SIG-M5 (cell line): ENCODE results near the gene DHRS4.
"Not testable (repeated sequence)": the region's sequence is repeated elsewhere in the genome, so short reads cannot be mapped to it uniquely, and the experiment has no call there.

ENCODE experiments used
- DNase-seq: peaks from one replicate; lab custom pipeline; 2025; lab: John Stamatoyannopoulos, UW

DHRS4 gene

GRCh38 chr14:23941230-23941629 lies 12.3 kb upstream of the DHRS4 start:
- no peak for DNase-seq

GRCh38 chr14:23941669-23942068 lies 11.9 kb upstream of the DHRS4 start:
- no peak for DNase-seq

- no peak for DNase-seq
Measured at GRCh38 chr14:23942587-23942986, 11.0 kb upstream of the DHRS4 start.

GRCh38 chr14:23949069-23949468 lies 4.5 kb upstream of the DHRS4 start:
- DNase-seq, result not testable (repeated sequence)

GRCh38 chr14:23950411-23951135 lies 3.0 kb upstream of the DHRS4 start:
- DNase-seq, result no peak

- not testable (repeated sequence) for DNase-seq
Measured at GRCh38 chr14:23951136-23951466, 2.5 kb upstream of the DHRS4 start.

- no peak for DNase-seq
Measured at GRCh38 chr14:23951590-23952201, 1.9 kb upstream of the DHRS4 start.

GRCh38 chr14:23953116-23953463 lies 480 bp upstream of the DHRS4 start:
- DNase-seq, result not testable (repeated sequence)

- DNase-seq, result not testable (repeated sequence)
Measured at GRCh38 chr14:23954279-23954614, 677 bp downstream of the DHRS4 start.

- DNase-seq, result not testable (repeated sequence)
Measured at GRCh38 chr14:23954965-23955364, 1.4 kb downstream of the DHRS4 start.

- not testable (repeated sequence) for DNase-seq
Measured at GRCh38 chr14:23955811-23956210, 2.2 kb downstream of the DHRS4 start.

- DNase-seq, result not testable (repeated sequence)
Measured at GRCh38 chr14:23957913-23958569, 4.5 kb downstream of the DHRS4 start.

- DNase-seq, result not testable (repeated sequence)
Measured at GRCh38 chr14:23960899-23961298, 7.3 kb downstream of the DHRS4 start.

- DNase-seq, result not testable (repeated sequence)
Measured at GRCh38 chr14:23961704-23962103, 8.1 kb downstream of the DHRS4 start.

GRCh38 chr14:23969130-23969480 lies 15.5 kb downstream of the DHRS4 start:
- not testable (repeated sequence) for DNase-seq

- not testable (repeated sequence) for DNase-seq
Measured at GRCh38 chr14:23969481-23970282, 16.1 kb downstream of the DHRS4 start.

- not testable (repeated sequence) for DNase-seq
Measured at GRCh38 chr14:23970283-23970659, 16.7 kb downstream of the DHRS4 start.

GRCh38 chr14:23973178-23973577 lies 19.6 kb downstream of the DHRS4 start:
- not testable (repeated sequence) for DNase-seq

- DNase-seq, result not testable (repeated sequence)
Measured at GRCh38 chr14:23974041-23974440, 20.5 kb downstream of the DHRS4 start.

- DNase-seq, result not testable (repeated sequence)
Measured at GRCh38 chr14:23977208-23977607, 23.6 kb downstream of the DHRS4 start.

GRCh38 chr14:23981951-23982813 lies 28.6 kb downstream of the DHRS4 start:
- DNase-seq, result not testable (repeated sequence)
